GM12873 (cell line): ENCODE results near the gene CTIF.

Experiments used
- TF ChIP-seq, protein P1 (sequence below): IDR thresholded peaks from 2 replicates; pipeline ENCODE4 v1.5.1; 2012; ENCODE audit warnings: low read depth, mild to moderate bottlenecking, moderate library complexity, low read length, control low read depth; ENCODE audit not compliant: insufficient read depth; ENCODE audit errors: missing control alignments

CTIF gene

DNA sequence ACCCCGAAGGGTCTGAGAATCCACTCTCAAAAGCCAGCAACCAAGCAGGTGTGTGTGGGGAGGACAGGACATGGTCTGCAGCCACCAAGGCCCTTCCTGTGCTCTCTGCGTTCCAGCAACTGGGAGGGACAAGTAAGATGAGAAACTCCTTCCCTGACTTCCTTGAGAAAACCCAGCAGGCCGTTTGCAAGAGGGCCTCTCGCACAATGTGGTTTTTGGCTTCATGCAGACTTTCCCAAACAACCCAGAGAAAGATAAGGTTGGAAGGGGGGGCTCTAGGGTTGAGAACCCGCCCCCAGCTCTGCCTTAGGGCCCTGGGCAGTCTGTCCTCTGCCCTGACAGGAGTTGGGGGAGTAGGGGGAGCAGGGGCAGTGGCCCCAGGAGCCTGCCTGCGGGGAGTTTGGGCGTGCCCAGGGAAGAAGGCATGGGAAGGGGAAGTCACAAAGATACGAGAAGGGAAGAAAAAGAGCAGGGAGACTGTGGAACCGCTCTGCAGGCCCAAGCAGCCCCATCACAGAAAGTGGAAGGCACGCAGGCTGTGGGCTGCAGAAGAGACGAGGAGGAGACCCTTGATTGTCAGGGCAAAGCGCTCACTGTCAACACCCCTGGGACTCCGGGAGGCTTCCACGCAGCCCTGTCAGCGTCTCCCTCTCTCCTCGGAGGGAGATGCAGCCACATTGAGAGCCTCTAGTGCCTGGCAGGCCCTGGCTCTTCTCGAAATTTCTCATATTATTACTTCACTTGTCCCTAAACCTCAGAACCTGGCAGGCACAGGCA lies 312.2 kb downstream of the CTIF start:
- TF ChIP-seq, protein P1, sequence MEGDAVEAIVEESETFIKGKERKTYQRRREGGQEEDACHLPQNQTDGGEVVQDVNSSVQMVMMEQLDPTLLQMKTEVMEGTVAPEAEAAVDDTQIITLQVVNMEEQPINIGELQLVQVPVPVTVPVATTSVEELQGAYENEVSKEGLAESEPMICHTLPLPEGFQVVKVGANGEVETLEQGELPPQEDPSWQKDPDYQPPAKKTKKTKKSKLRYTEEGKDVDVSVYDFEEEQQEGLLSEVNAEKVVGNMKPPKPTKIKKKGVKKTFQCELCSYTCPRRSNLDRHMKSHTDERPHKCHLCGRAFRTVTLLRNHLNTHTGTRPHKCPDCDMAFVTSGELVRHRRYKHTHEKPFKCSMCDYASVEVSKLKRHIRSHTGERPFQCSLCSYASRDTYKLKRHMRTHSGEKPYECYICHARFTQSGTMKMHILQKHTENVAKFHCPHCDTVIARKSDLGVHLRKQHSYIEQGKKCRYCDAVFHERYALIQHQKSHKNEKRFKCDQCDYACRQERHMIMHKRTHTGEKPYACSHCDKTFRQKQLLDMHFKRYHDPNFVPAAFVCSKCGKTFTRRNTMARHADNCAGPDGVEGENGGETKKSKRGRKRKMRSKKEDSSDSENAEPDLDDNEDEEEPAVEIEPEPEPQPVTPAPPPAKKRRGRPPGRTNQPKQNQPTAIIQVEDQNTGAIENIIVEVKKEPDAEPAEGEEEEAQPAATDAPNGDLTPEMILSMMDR, result no peak

DNA sequence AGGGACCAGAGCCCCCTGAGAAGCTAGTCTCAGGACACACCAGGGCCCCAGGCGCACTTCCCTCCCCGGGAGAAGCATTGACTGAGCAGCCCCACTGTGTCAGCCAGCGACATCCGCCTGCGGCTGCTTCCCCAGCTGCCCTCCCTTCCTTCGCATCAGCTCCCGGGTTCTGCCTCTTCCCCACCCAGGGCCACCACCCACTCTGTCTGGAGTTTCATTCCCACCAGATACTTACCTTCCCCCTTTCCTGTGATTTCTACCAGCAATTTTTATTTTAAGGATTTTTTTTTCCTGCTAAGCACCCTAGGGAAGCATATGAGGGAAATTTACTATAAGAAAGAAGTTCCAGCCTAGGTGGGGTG lies 312.7 kb downstream of the CTIF start:
- TF ChIP-seq, protein P1, result no peak

GRCh38 chr18:48852292-48852691 lies 313.5 kb downstream of the CTIF start:
- TF ChIP-seq, protein P1, result no peak

- TF ChIP-seq, protein P1, result no peak
Measured at GRCh38 chr18:48852794-48853193, 314.0 kb downstream of the CTIF start.

DNA sequence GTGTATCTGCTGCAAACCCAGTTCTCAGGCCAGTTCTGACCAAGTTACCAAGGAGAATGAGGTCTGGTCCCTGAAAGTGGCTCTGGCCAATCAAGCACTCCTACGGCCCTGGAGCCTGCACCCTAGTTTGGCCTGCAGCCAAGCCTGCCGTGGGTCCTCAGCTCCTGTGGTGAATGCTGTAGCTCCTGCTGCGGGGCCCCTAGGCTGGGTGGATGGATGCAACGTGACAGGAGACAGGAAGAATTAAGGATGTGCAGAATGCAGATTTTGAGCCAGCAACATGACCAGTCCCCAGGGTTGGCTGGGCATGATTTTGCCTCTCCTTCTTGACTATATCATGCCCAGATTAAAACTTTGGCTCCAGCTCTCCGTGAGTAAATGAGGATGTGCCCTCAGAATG lies 314.8 kb downstream of the CTIF start:
- TF ChIP-seq, protein P1, result no peak

GRCh38 chr18:48854780-48855179 lies 315.9 kb downstream of the CTIF start:
- TF ChIP-seq, protein P1, result no peak

DNA sequence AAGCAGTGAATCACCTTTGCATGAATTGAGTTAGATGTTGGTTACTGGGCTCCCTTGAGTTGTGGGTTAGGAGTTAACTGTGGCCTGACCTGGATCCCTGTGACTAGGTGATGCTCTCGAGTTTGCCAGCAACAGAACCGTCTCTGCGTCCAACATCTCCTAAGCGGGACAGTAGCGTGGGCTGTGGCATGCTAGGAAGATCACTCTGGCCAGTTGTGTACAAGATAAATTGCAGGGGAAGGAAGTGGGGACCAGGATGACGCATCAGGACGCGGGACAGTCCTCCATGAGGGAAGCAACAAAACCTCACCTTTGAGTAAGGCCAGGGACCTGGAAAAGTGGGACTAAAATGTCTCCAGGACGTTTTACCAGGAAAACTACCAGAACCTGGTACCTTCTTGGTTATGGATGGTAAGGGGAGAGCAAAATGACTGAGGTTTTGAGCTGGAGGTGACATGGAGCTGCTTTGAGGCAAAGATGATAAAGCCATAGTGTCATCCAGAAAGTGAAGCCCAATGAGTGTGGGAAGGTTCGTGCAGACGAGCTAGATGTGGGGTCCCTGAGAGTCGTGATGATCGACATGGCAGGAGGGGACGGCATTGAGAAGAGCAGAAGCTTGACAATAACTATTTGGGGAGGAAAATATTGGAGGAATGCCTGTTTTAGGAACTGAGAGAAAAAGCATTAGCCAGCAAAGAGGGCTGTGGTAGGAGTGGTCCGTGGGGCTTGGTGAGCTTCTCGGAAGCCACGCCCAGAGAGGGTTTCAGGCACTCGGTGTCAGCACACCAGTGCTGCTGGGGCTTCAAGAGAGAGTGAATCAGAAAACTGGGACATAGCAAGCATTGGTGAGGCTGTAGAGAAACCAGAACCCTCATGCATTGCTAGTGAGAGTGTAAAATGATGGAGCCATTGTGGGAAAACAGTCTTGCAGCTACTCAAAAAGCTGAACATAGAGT lies 316.9 kb downstream of the CTIF start:
- TF ChIP-seq, protein P1, result no peak
